ENCODE results near the gene FGF3. TPM values are rescaled to one million over a fixed set of nuclear protein-coding genes. Genes with fewer than 3 reads are reported as not detected.

Gene FGF3
- polyA plus RNA-seq, 3 donors: not detected

DNA sequence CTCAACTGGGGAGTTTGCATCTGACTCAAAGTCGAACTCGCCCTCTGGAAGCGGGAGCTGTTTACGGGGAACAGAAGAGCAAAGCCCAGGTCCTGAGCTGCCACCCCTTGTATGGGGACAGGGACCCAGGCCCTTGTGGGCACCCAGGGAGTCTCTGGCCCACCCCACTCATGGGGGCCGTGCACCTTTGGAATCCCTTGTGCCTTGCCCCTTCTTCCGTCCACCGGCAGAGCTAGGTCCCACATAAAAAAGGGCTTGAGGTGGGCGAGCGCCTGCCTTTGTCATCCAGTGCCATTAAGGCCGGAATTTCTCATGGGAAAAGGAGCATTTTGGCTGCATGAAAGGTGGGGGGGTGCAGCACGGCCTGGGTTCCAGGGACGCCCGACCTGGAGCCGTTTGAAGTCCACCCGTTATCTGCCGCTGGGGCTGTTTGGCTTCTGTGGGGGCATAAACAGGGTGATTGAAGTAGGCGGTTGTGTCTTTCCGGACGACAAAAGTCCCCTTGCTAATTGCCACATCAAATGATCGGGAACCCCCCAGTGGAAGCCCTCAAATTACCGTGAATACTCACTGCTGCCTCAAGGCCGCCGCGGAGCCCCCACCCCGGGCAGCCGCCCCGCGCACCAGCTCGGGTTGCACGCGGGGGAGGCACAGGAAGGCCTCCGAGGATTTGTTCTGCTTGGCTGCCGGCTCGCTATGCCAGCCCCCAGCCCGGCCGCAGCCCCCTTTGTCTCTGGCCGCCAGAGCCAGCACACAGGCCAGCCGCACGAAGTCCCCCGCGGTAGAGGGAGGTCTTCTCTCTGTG is 49.0 kb upstream of the FGF3 start:
- Mint-ChIP-seq H3K27me3 (ENCODE audit: low read depth in 3 of 3) (peaks cover 22 to 26% (median 23%) of the 10 kb centered on the region in 3 donors), H3K9me3 (peaks cover 0 to 2% (median 0%) of the 10 kb centered on the region in 7 donors), H3K27ac (no peak overlapping the region), H3K4me1 (no peaks in the 10 kb centered on the region), H3K36me3 (no peaks in the 10 kb centered on the region), H3K4me3 (no peak overlapping the region)
- H3K27ac ChIP-seq (ENCODE audit: low read depth in 1 of 2, low read length in 2 of 2): no peak overlapping the region
- no peaks in the 10 kb centered on the region for H4K20me1 ChIP-seq (ENCODE audit: insufficient read depth, low read length)
- no peak overlapping the region for H3K9ac ChIP-seq (ENCODE audit: insufficient read depth, low read length, poor library complexity, severe bottlenecking)
- 51% methylated on average over 35 of the region's 41 CpGs for WGBS (ENCODE audit: insufficient coverage)
- peaks cover 0 to 6% of the 10 kb centered on the region in 2 donors for H3K27me3 ChIP-seq (ENCODE audit: control insufficient read depth in 2 of 2, insufficient read depth in 2 of 2, low read length in 2 of 2)
- intact Hi-C loops (cut with micrococcal nuclease): no loop called here
- no peaks in the 10 kb centered on the region for H3K79me2 ChIP-seq (ENCODE audit: insufficient read depth, low read length)
- TF ChIP-seq CTCF (IDR thresholded peaks at IDR 0.05): no peak
- DNase-seq: no peak
- no peak overlapping the region for H3K4me2 ChIP-seq (replicated peaks; ENCODE audit: extremely low read depth, low read length, poor library complexity, severe bottlenecking)
- H3K4me3 ChIP-seq (replicated peaks in 1 of 3; ENCODE audit: low read depth in 2 of 3, low read length in 3 of 3): no peak overlapping the region
- H2AFZ ChIP-seq (ENCODE audit: insufficient read depth, low read depth, low read length, poor library complexity, severe bottlenecking): no peak overlapping the region
- H3K4me1 ChIP-seq (ENCODE audit: control insufficient read depth in 1 of 2, insufficient read depth in 2 of 2, low read length in 2 of 2): no peaks in the 10 kb centered on the region
- no peaks in the 10 kb centered on the region for H3K9me3 ChIP-seq (replicated peaks in 1 of 2; ENCODE audit: control insufficient read depth in 1 of 2, insufficient read depth in 1 of 2, low read length in 2 of 2)
- H3K36me3 ChIP-seq (replicated peaks in 1 of 2; ENCODE audit: control insufficient read depth in 1 of 2, insufficient read depth in 2 of 2, low read length in 2 of 2): no peaks in the 10 kb centered on the region

DNA sequence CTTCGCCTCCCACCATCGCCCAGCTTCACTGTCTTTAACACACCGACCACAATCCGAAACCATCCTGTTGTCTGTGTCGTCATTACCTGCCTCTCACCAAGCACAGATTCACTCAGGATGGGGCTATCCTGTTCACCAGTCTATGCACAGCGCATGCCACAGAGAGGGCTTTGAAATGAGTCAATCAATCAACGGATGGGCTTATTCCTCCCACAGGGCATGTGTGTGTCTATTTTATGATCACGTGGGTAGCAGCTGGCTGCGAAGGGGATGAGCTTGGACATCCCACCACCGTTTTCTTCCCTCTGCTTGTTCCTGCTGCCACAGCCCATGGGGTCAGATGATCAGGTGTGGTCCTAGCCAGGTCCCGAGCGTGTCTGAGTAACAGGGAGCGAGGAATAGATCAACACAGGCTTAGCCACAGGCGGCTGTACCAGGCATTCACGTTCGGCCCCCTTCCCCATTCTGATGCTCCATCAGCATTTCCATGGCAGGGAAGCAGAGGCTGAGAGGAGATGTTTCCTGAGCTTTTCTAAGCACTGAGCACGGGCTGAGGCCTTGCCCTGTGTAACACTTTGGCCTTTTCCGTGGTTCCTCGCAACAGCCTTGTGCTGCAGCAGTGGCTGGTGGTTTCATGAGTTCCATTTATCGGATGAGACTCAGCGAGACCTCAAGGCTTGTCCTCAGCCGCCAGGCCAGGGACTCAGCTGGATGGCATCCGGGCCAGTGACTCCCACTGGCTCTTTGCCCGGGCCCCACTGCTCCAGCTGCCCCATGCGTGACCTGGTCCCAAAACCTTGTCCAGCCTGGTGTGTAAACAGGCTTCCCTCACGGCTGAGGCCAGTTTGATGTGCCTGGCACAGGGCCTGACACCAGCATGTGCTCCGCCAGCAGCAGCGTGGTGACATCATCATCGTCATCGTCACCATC is 48.1 kb upstream of the FGF3 start:
- no peak overlapping the region for H3K4me3 ChIP-seq (replicated peaks in 1 of 3; ENCODE audit: low read depth in 2 of 3, low read length in 3 of 3)
- 92% methylated on average over 28 of the region's 30 CpGs for WGBS (ENCODE audit: insufficient coverage)
- no peak overlapping the region for H3K9ac ChIP-seq (ENCODE audit: insufficient read depth, low read length, poor library complexity, severe bottlenecking)
- no peak for DNase-seq
- no peak overlapping the region for H3K4me2 ChIP-seq (replicated peaks; ENCODE audit: extremely low read depth, low read length, poor library complexity, severe bottlenecking)
- Mint-ChIP-seq H3K27ac (no peak overlapping the region), H3K4me3 (no peak overlapping the region), H3K4me1 (no peaks in the 10 kb centered on the region), H3K9me3 (peaks cover 0 to 2% (median 0%) of the 10 kb centered on the region in 7 donors), H3K27me3 (ENCODE audit: low read depth in 3 of 3) (peaks cover 21 to 31% (median 22%) of the 10 kb centered on the region in 3 donors), H3K36me3 (no peaks in the 10 kb centered on the region)
- TF ChIP-seq CTCF (IDR thresholded peaks at IDR 0.05): no peak
- no peaks in the 10 kb centered on the region for H3K79me2 ChIP-seq (ENCODE audit: insufficient read depth, low read length)
- peaks cover 0 to 6% of the 10 kb centered on the region in 2 donors for H3K27me3 ChIP-seq (ENCODE audit: control insufficient read depth in 2 of 2, insufficient read depth in 2 of 2, low read length in 2 of 2)
- H3K4me1 ChIP-seq (ENCODE audit: control insufficient read depth in 1 of 2, insufficient read depth in 2 of 2, low read length in 2 of 2): no peaks in the 10 kb centered on the region
- H3K9me3 ChIP-seq (replicated peaks in 1 of 2; ENCODE audit: control insufficient read depth in 1 of 2, insufficient read depth in 1 of 2, low read length in 2 of 2): no peaks in the 10 kb centered on the region
- intact Hi-C loops (cut with micrococcal nuclease): no loop called here
- H3K36me3 ChIP-seq (replicated peaks in 1 of 2; ENCODE audit: control insufficient read depth in 1 of 2, insufficient read depth in 2 of 2, low read length in 2 of 2): no peaks in the 10 kb centered on the region
- no peak overlapping the region for H3K27ac ChIP-seq (ENCODE audit: low read depth in 1 of 2, low read length in 2 of 2)
- no peaks in the 10 kb centered on the region for H4K20me1 ChIP-seq (ENCODE audit: insufficient read depth, low read length)
- H2AFZ ChIP-seq (ENCODE audit: insufficient read depth, low read depth, low read length, poor library complexity, severe bottlenecking): no peak overlapping the region
